Endothelial cell of umbilical vein (primary cell): Measurements from ENCODE around the gene STON2. TPM values are rescaled to one million over a fixed set of nuclear protein-coding genes. Genes with fewer than 3 reads are reported as not detected.

ENCODE experiments used
- BruUV-seq: library from RNA; stranded (reverse); fragments of 400-500 nt; replicated peaks from 2 replicates; lab custom pipeline; 2021; lab: Mats Ljungman, UMichigan
- CTCF ChIA-PET: fragments of 300-600, 350-600 bp; sonication (Branson Sonifier 250); formaldehyde crosslinking; loops from one replicate; lab custom pipeline; 2021; ENCODE audit warnings: antibody characterized with exemption, inconsistent platforms; lab: Charles Lee
- POLR2A ChIA-PET: fragments of 300-600, 350-600 bp; sonication (Branson Sonifier 250); formaldehyde crosslinking; loops from one replicate; lab custom pipeline; 2021; ENCODE audit warnings: antibody characterized with exemption, inconsistent platforms; lab: Charles Lee
- DNase-seq: peaks from one replicate; pipeline ENCODE4 v3.0.0-alpha.2; 2011; ENCODE audit warnings: low read depth, low spot score
- FAIRE-seq: peaks from 2 replicates; lab custom pipeline; 2011; peaks lifted over from hg19 to GRCh38; lab: Jason Lieb, UNC
- H2AFZ ChIP-seq: 2 replicates; pipeline ENCODE4 v1.6.0; 2012; ENCODE audit warnings: low read depth, low read length, control low read depth, inconsistent platforms
- H3K27ac ChIP-seq: 2 replicates; pipeline ENCODE4 v1.5.1; 2011; ENCODE audit warnings: low read depth, mild to moderate bottlenecking, control low read depth, low read length, moderate library complexity; ENCODE audit not compliant: insufficient read depth
- H3K27me3 ChIP-seq, 2 experiments: 2 replicates each; pipeline versions ENCODE4 v1.6.0 to v1.6.1; 2011; ENCODE audit warnings: low read length in 2 of 2, mixed read lengths in 1 of 2; ENCODE audit not compliant: control insufficient read depth in 2 of 2, insufficient read depth in 2 of 2
- H3K36me3 ChIP-seq, 2 experiments: 2 replicates in 1 of 2; 3 replicates in 1 of 2; pipeline ENCODE4 v1.5.1; 2011; ENCODE audit warnings: low read length in 2 of 2, mild to moderate bottlenecking in 1 of 2, moderate library complexity in 1 of 2; ENCODE audit not compliant: control insufficient read depth in 2 of 2, insufficient read depth in 2 of 2; ENCODE audit errors: extremely low read depth in 1 of 2
- H3K4me1 ChIP-seq: 3 replicates; pipeline ENCODE4 v1.5.1; 2011; ENCODE audit warnings: mild to moderate bottlenecking, low read length; ENCODE audit not compliant: control insufficient read depth, insufficient read depth; ENCODE audit errors: extremely low read depth
- H3K4me2 ChIP-seq: 2 replicates; pipeline ENCODE4 v1.6.1; 2011; ENCODE audit warnings: low read length, control low read depth, mixed read lengths; ENCODE audit not compliant: insufficient read depth
- H3K4me3 ChIP-seq, 3 experiments: fragments of 200-600 bp in 1 of 3; sonication (generic), shearing (Covaris generic) in 1 of 3; replicated peaks in 1 of 3; 2 replicates each; pipeline ENCODE4 v1.5.1; 2011 to 2016; ENCODE audit warnings: control low read depth in 3 of 3, low read length in 3 of 3, mild to moderate bottlenecking in 2 of 3, inconsistent platforms in 1 of 3, low read depth in 1 of 3, moderate library complexity in 1 of 3; ENCODE audit not compliant: insufficient read depth in 1 of 3
- H3K79me2 ChIP-seq: 2 replicates; pipeline ENCODE4 v1.6.0; 2012; ENCODE audit warnings: low read length, inconsistent platforms; ENCODE audit not compliant: control insufficient read depth, insufficient read depth
- H3K9ac ChIP-seq: replicated peaks from 2 replicates; pipeline ENCODE3; 2011; ENCODE audit warnings: low read length, control low read depth; ENCODE audit not compliant: insufficient read depth; ENCODE audit errors: extremely low read depth
- H3K9me1 ChIP-seq: replicated peaks from 3 replicates; pipeline ENCODE4 v1.6.0; 2011; ENCODE audit warnings: mild to moderate bottlenecking, low read length; ENCODE audit not compliant: control insufficient read depth, insufficient read depth; ENCODE audit errors: extremely low read depth
- H3K9me3 ChIP-seq: replicated peaks from 2 replicates; pipeline ENCODE4 v1.5.1; 2012; ENCODE audit warnings: low read length, inconsistent platforms; ENCODE audit not compliant: control insufficient read depth, insufficient read depth
- H4K20me1 ChIP-seq: replicated peaks from 2 replicates; pipeline ENCODE3; 2011; ENCODE audit warnings: mild to moderate bottlenecking, low read length; ENCODE audit not compliant: control insufficient read depth, insufficient read depth; ENCODE audit errors: extremely low read depth
- CTCF ChIP-seq, 2 donors: IDR thresholded peaks; 1 replicate in 1 of 2; 2 replicates in 1 of 2; pipeline ENCODE4 v1.5.1; 2011; ENCODE audit warnings: low read length in 2 of 2, mild to moderate bottlenecking in 2 of 2, moderate library complexity in 2 of 2, control low read depth in 1 of 2, inconsistent platforms in 1 of 2, low read depth in 1 of 2; ENCODE audit not compliant: insufficient read depth in 1 of 2; ENCODE audit errors: extremely low read depth in 1 of 2
- EZH2 ChIP-seq: IDR thresholded peaks from 2 replicates; pipeline ENCODE4 v1.6.1; 2012; ENCODE audit warnings: borderline replicate concordance, low read depth, mild to moderate bottlenecking, moderate library complexity, low read length, inconsistent platforms; ENCODE audit not compliant: severe bottlenecking
- FOS ChIP-seq: IDR thresholded peaks from 2 replicates; pipeline ENCODE4 v1.6.1; 2011; ENCODE audit warnings: mild to moderate bottlenecking, low read length, moderate library complexity, borderline replicate concordance; ENCODE audit not compliant: insufficient read depth
- GATA2 ChIP-seq: IDR thresholded peaks from 2 replicates; pipeline ENCODE4 v1.7.0; 2011; ENCODE audit warnings: low read depth, mild to moderate bottlenecking, moderate library complexity, mixed read lengths, low read length; ENCODE audit not compliant: insufficient read length, insufficient read depth
- JUN ChIP-seq: IDR thresholded peaks from 2 replicates; pipeline ENCODE4 v1.6.1; 2011; ENCODE audit warnings: borderline replicate concordance, low read depth; ENCODE audit not compliant: insufficient read length, insufficient read depth
- MAX ChIP-seq: IDR thresholded peaks from 2 replicates; pipeline ENCODE4 v1.6.1; 2011; ENCODE audit not compliant: insufficient read depth, insufficient read length
- MYC ChIP-seq: IDR thresholded peaks from one replicate; pipeline ENCODE4 v1.6.1; 2011; ENCODE audit warnings: mild to moderate bottlenecking, low read depth, low read length
- POLR2A ChIP-seq: IDR thresholded peaks from 2 replicates; pipeline ENCODE4 v1.6.1; 2012; ENCODE audit warnings: low read depth, mild to moderate bottlenecking, control low read depth, low read length
- POLR2AphosphoS5 ChIP-seq: IDR thresholded peaks from 2 replicates; pipeline ENCODE4 v1.6.1; 2012; ENCODE audit warnings: low read depth, mild to moderate bottlenecking, control low read depth, low read length, moderate library complexity; ENCODE audit not compliant: insufficient read depth
- dilution Hi-C: fragments of 300-500 bp; cut with MboI; formaldehyde crosslinking; loops from one replicate; pipeline ENCODE4 v1.15.0; 2019; ENCODE audit warnings: low sequenced_read_pairs; ENCODE audit not compliant: extremely low pct_ligation_motif_present
- intact Hi-C: fragments of 100-400 bp; cut with micrococcal nuclease; formaldehyde crosslinking; loops from one replicate; pipeline ENCODE4 v1.10.0; 2022
- polyA plus RNA-seq, 4 experiments: library from polyadenylated mRNA; depleted of rRNA in 3 of 4; stranded (reverse) in 3 of 4; unstranded in 1 of 4; fragments of >200 nt; gene quantifications; 2 replicates each; pipeline versions ENCODE4 v1.2.1 to v1.2.3, GENCODE V29; 2011 to 2012; ENCODE audit warnings: missing spikeins in 1 of 4
- total RNA-seq: library from RNA; stranded (reverse); gene quantifications from 2 replicates; pipeline ENCODE4 v1.2.3, GENCODE V29; 2021

The STON2 gene
- total and polyA plus RNA-seq, 2 donors (not counting 3 experiments of a cell fraction or from before 2014, with no cell fraction given) = not detected

- TF ChIP-seq CTCF (IDR thresholded peaks at IDR 0.05; ENCODE audit: extremely low read depth in 1 of 2, insufficient read depth in 1 of 2, low read depth in 1 of 2, low read length in 2 of 2) (no peak), POLR2AphosphoS5 (no peak), MYC (no peak), FOS (no peak), JUN (no peak), POLR2A (no peak), EZH2 (no peak), GATA2 (no peak), MAX (no peak)
- dilution Hi-C loops (no loop called here), intact Hi-C loops (no loop called here)
- Histone ChIP-seq H3K27me3 (no peaks in the 10 kb centered on the region), H3K4me2 (no peak overlapping the region), H3K4me1 (no peaks in the 10 kb centered on the region), H3K9me1 (no peaks in the 10 kb centered on the region), H3K27ac (no peak overlapping the region), H2AFZ (no peak overlapping the region), H3K36me3 (no peaks in the 10 kb centered on the region), H3K4me3 (no peak overlapping the region), H3K9ac (no peak overlapping the region), H4K20me1 (no peaks in the 10 kb centered on the region), H3K79me2 (no peaks in the 10 kb centered on the region), H3K9me3 (no peaks in the 10 kb centered on the region)
- CTCF ChIA-PET = interaction anchor here (5.0 kb wide), 1 partner anchor 191 kb away, joined by 75 read pairs; no protein-coding TSS in a partner anchor
- POLR2A ChIA-PET = no interaction called here
- FAIRE-seq (no peak), DNase-seq (no peak)
- BruUV-seq = no TSS peak
Observed at GRCh38 chr14:81273961-81274575, 126.1 kb downstream of the STON2 start.
